Measurements from ENCODE around the gene LGR4. TPM values are rescaled to one million over a fixed set of nuclear protein-coding genes. Genes with fewer than 3 reads are reported as not detected.
A peak's percentile ranks its signal among the peaks of the same experiment; 100 is the strongest.

LGR4 gene
- total and polyA plus RNA-seq, 2 of the 13 experiments (the other 11 are each of a cell fraction or from before 2014, with no cell fraction given), result 42.1 to 68.7 TPM

DNA sequence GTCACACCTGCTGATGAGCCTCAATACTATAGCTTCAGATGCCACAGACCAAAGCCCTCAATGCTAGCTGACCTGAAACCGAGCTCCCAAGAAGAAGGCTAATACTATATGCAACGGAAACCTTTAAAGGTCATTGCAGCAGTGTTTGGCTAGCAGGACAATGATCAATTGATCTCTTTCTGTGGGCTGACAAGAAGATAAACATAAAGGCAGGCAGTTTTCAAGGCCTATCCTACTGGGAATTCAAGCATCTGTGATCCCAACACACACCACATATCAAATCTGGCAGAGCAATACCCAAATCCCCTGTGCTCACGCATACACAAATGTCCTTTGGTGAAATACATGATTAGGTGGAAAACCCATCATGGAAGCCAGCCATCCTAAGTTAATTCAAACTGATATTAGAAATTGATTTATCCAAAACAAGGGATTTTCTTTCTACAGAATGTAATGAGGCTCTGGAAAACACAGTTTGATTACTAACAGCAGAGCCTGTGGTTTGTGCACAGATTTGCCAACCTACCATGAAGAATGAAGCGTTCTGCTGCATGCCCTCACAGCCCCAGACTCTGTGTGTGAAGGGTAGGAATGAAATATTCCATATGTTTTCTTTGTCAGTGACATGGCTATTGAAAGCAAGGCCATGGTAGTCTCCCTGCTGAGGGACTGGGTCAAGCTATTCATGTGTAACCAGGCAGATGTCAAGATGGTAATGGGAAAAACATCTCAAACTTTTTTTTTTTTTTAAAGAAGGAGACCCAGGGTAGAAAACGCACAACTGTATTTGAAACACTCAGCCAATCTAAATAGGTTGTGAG lies 12.2 kb downstream of the LGR4 start (continued):
- TF ChIP-seq, protein P1, sequence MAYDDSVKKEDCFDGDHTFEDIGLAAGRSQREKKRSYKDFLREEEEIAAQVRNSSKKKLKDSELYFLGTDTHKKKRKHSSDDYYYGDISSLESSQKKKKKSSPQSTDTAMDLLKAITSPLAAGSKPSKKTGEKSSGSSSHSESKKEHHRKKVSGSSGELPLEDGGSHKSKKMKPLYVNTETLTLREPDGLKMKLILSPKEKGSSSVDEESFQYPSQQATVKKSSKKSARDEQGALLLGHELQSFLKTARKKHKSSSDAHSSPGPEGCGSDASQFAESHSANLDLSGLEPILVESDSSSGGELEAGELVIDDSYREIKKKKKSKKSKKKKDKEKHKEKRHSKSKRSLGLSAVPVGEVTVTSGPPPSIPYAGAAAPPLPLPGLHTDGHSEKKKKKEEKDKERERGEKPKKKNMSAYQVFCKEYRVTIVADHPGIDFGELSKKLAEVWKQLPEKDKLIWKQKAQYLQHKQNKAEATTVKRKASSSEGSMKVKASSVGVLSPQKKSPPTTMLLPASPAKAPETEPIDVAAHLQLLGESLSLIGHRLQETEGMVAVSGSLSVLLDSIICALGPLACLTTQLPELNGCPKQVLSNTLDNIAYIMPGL (CRISPR knock-in tag; IDR thresholded peaks at IDR 0.05; ENCODE audit: borderline replicate concordance in 1 of 2, low read depth in 1 of 2), result peak in 1 of 2 experiments; percentile 19; a peak in 1 of 4 replicates
- no peak for TF ChIP-seq DMTF1 (CRISPR knock-in tag; IDR thresholded peaks at IDR 0.05)
- TF ChIP-seq POLR2A (IDR thresholded peaks at IDR 0.05; ENCODE audit: insufficient read depth in 1 of 2, low read depth in 2 of 2, low read length in 2 of 2), result no peak
- no peak for TF ChIP-seq CEBPZ (IDR thresholded peaks at IDR 0.05; ENCODE audit: low read length)
- peak; percentile 88 for TF ChIP-seq TBX2 (CRISPR knock-in tag; IDR thresholded peaks at IDR 0.05; ENCODE audit: borderline replicate concordance)
- TF ChIP-seq NFAT5 (CRISPR knock-in tag; IDR thresholded peaks at IDR 0.05), result no peak
- no peak for TF ChIP-seq BRCA1 (CRISPR knock-in tag; IDR thresholded peaks at IDR 0.05)
- no peak for TF ChIP-seq ZSCAN12 (CRISPR knock-in tag; IDR thresholded peaks at IDR 0.05)
- TF ChIP-seq RFXAP (CRISPR knock-in tag; IDR thresholded peaks at IDR 0.05; ENCODE audit: borderline replicate concordance), result no peak
- TF ChIP-seq, protein P2, sequence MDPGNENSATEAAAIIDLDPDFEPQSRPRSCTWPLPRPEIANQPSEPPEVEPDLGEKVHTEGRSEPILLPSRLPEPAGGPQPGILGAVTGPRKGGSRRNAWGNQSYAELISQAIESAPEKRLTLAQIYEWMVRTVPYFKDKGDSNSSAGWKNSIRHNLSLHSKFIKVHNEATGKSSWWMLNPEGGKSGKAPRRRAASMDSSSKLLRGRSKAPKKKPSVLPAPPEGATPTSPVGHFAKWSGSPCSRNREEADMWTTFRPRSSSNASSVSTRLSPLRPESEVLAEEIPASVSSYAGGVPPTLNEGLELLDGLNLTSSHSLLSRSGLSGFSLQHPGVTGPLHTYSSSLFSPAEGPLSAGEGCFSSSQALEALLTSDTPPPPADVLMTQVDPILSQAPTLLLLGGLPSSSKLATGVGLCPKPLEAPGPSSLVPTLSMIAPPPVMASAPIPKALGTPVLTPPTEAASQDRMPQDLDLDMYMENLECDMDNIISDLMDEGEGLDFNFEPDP (CRISPR knock-in tag; conservative IDR thresholded peaks at IDR 0.05), result no peak
- TF ChIP-seq ISX (CRISPR knock-in tag; conservative IDR thresholded peaks at IDR 0.05), result no peak
- TF ChIP-seq SATB2 (CRISPR knock-in tag; IDR thresholded peaks at IDR 0.05), result no peak
- no peak for TF ChIP-seq ZNF121 (CRISPR knock-in tag; IDR thresholded peaks at IDR 0.05)

Data from HepG2 (cell line).